ENCODE measurements around the gene C1GALT1C1L.
"Not testable (repeated sequence)": the region's sequence is repeated elsewhere in the genome, so short reads cannot be mapped to it uniquely, and the experiment has no call there.

The C1GALT1C1L gene

GRCh38 chr2:43676322-43677050 is at the start of gene C1GALT1C1L:
Gene C1GALT1C1L (minus strand): TSS chr2:43676429. CDS start chr2:43676322, 107 bp downstream.
- peak; percentile 77 for DNase-seq (ENCODE audit: low read depth, low spot score)

- DNase-seq (ENCODE audit: low read depth, low spot score), result no peak
These were observed 49.5 kb upstream of the C1GALT1C1L start for GRCh38 chr2:43725711-43726246.

DNA sequence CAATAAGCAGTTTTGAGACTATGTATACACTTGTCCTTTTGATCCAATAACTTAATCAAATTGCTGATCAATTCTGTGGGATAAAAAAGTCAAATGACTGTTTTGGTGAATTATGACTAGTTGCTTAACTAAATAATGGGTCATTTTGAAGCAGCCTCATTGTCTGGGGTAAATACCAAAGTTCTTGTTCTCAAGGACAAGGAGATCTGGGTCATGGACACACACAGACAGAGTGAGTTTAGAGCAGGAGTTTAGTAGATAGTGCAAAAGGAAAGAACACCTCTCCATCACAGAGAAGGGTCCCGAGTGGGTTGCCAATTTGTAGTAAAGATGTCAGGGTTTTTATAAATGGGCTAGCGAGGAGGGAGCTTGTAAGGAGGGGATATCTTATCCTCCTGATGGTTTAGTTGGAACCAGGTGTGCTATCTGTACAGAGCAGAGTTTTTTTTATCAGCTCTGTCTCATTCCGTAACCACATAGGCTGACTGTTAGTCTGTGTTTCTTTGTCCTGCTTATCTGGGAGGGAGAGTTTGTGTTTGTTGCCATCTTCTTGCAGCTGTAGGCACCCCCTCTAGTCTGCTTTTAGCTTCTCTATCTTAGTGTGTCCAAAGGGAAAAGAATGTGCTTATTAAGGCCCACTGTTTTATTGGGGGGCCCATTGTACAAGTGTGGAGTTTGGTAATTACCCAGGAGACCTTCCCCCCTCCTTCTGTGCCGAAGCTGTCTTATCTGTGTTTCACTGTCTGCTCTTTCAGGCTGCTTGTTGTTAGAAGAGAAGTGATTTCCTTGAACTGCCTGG is 48.7 kb upstream of the C1GALT1C1L start:
- DNase-seq (ENCODE audit: low read depth, low spot score), result no peak

- no peak for DNase-seq (ENCODE audit: low read depth, low spot score)
These were observed 42.4 kb upstream of the C1GALT1C1L start for GRCh38 chr2:43718530-43719124.

- no peak for DNase-seq (ENCODE audit: low read depth, low spot score)
These were observed 41.1 kb upstream of the C1GALT1C1L start for GRCh38 chr2:43717322-43717721.

DNA sequence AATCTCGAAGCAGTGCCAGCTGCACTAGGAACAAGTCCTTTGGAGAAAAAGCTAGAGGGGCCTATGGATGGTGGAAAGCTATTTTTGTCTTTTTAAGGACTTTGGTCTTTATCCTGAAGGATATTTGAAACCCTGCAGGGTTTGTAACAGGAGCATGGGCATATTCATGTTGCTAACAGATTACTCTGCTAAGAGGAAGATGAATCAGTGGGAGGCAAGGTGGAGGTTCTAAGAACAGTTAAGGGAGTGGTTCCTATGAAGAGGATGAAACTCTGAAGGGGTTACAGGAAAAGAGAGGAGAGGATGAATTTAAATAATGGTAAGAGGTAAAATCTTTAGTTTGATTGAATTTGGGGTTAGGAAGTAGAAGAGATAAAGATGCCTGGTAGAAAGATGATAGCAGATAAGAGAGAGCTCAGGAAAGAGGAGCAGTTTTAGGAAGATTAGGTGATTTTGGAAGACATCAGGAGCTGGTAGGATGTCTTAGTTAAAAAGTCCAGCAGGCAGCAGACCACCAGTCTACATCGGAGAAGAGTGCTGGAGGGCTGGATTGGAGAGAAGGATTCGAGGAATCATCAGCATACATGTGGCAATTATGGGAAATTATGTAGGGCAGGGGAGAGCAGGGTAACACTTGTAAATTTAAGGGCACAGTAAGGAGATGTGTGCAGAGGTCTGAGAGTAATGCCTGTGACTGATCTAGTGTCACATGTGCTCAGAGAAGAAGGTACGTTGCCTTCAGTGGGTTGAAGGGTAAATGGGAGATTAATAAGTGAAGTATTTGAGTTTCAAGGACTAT is 39.3 kb upstream of the C1GALT1C1L start:
- no peak for DNase-seq (ENCODE audit: low read depth, low spot score)

DNA sequence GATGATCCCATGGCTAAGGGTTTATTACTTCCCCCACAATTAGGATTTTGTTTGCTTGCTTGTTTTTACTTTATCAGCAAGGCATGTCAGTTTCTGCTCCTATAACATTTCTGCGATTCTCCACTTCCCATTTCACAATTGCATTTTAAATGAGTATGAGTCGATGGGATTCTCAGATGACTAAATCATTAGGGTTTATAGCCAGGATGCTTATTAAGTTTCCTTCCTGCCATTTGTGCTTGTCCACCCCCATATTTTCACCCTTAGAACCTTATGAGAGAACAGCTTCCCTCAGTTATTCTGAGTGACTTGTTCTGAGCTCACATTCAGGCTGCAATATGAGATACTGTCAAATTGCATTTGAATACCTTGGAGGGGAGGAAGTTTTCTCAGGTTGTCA is 37.9 kb upstream of the C1GALT1C1L start:
- DNase-seq (ENCODE audit: low read depth, low spot score), result no peak

DNA sequence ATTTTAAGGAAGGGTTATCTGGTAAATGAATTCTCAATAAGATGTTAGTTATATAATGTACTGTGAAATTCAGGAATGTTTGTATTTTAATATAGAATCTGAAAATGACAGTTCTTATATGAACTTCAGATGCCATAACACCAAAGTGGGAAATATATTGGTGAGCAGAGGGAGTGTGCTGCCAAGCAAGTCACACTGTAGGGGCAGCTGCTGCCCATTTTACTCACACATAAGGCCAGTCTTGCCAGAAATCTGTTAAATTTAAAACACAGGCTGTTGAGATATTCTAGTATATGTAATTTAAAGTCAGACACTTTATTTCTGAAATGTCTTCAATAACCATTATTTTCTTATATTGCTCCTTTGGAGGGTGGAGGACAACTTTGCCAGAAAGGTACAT is 34.6 kb upstream of the C1GALT1C1L start:
- DNase-seq (ENCODE audit: low read depth, low spot score), result no peak

DNA sequence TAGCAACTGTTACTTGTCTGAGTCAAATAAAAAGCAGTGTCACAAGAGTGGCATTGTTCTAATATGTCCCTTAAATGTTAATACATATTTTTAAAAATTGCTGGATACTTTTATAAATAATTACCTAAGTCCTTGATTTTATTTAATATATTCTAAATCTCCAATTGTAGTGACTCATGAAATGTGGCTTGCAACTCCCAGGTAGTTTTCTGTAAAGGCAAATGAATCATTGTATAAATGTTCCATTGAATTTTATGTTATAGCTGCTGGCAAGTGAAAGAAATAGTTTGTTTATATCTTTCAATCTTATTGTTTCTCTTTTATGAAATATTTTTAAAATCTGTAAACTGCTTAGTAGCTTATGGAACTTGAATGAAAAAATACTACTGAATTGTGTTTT is 32.7 kb upstream of the C1GALT1C1L start:
- DNase-seq (ENCODE audit: low read depth, low spot score), result no peak

- DNase-seq (ENCODE audit: low read depth, low spot score), result peak; percentile 11
These were observed 31.9 kb upstream of the C1GALT1C1L start for GRCh38 chr2:43708178-43708577.

GRCh38 chr2:43707255-43708015 is 31.2 kb upstream of the C1GALT1C1L start:
- peak; percentile 39 for DNase-seq (ENCODE audit: low read depth, low spot score)

GRCh38 chr2:43701111-43701510 is 24.9 kb upstream of the C1GALT1C1L start:
- no peak for DNase-seq (ENCODE audit: low read depth, low spot score)

GRCh38 chr2:43699761-43700160 is 23.5 kb upstream of the C1GALT1C1L start:
- DNase-seq (ENCODE audit: low read depth, low spot score), result no peak

- DNase-seq (ENCODE audit: low read depth, low spot score), result not testable (repeated sequence)
These were observed 21.9 kb upstream of the C1GALT1C1L start for GRCh38 chr2:43698140-43698539.

DNA sequence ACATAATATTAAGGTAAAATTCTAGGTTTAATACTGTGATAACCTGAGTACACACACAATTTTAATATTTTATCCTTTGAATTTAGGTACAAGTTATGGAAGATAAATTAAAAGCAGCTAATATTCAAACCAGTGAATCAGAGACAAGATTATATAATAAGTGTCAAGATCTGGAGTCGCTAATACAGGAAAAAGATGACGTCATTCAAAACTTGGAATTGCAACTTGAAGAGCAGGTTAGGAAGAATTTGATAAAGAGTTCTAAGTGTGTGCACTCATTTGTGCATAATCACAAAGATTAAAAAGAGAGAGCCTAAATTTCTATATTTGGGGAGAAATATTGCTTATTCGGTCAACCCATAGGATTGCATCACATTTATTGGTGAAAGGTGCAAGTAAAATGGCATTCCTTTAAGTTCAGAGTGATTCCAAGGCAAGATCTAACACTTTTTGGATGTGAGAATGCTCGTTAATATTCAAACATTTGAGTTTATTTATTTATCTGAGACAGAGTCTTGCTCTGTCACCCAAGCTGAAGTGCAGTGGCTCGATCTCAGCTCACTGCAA is 16.3 kb upstream of the C1GALT1C1L start:
- no peak for DNase-seq (ENCODE audit: low read depth, low spot score)

GRCh38 chr2:43689999-43690398 is 13.8 kb upstream of the C1GALT1C1L start:
- no peak for DNase-seq (ENCODE audit: low read depth, low spot score)

DNA sequence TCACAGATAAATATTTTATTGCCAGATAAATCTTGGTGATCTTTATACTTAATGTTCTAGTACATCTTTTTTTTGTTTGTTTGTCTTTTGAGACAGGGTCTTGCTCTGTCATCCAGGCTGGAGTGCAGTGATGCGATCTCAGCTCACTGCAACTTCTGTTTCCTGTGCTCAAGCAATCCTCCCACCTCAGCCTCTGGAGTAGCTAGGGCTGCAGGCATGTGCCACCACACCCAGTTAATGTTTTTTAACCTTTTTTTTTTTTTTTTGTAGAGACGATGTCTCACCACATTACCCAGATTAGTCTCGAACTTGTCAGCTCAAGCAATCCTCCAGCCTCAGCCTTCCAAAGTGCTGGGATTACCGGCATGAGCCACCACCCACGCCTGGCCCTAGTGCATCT is 9.1 kb upstream of the C1GALT1C1L start:
- no peak for DNase-seq (ENCODE audit: low read depth, low spot score)

- not testable (repeated sequence) for DNase-seq (ENCODE audit: low read depth, low spot score)
These were observed 1.6 kb upstream of the C1GALT1C1L start for GRCh38 chr2:43677783-43678182.

DNA sequence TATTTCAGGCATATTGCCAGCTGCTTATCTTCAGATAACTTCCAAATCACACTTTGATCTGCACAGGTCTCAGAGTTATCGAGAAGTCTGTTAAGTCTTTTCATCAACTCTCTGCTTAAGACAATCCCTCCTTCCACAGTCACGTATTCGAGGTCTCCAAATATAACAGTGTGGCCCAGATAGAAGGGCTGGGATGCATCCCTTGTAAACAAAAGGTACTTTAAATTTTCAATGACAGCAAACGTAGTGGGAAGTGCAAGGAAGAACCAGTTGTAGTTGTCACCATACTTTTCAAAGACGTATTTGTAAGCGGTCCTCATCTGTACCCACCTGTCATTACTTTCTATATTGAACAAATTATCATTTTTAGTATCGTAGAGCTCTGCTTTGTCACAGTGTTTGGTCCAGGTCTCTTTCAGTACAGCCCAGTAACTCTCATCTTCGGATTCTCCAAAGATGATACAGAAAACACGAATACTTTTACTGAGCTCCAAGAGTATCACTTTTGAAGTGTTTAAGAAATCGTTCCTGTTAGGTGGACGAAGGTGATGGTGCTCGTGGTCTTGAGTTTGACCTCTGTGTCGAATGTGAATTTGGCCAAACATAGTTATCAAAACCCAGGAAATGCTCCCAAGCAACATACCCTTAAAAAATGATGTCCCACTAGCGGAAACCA is 445 bp downstream of the C1GALT1C1L start:
- DNase-seq (ENCODE audit: low read depth, low spot score), result no peak

DNA sequence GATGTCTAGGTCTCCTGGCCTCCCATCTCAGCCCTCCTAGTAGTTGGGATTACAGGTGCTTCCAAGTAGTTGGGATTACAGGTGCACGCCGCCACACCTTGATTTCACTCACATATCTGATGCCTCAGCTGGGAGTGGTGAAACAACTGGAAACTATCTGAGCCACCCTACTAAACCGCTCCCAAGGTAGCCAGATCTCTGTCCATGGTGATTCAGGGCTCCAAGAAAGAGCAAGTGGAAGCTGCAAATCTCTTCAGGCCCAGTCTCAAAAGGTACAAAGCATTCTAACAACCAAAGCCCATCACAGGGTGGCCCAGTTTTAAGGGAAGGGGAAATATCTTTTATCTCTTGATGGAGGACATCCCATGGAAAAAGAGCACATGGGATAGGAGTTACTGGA is 19.0 kb downstream of the C1GALT1C1L start:
- DNase-seq (ENCODE audit: low read depth, low spot score), result no peak
